G401.6 (cell line): Measurements from ENCODE around the gene BCAM.

Source experiments
- FAIRE-seq: peaks from 2 replicates; lab custom pipeline; 2012; peaks lifted over from hg19 to GRCh38; lab: Jason Lieb, UNC

The BCAM gene

DNA sequence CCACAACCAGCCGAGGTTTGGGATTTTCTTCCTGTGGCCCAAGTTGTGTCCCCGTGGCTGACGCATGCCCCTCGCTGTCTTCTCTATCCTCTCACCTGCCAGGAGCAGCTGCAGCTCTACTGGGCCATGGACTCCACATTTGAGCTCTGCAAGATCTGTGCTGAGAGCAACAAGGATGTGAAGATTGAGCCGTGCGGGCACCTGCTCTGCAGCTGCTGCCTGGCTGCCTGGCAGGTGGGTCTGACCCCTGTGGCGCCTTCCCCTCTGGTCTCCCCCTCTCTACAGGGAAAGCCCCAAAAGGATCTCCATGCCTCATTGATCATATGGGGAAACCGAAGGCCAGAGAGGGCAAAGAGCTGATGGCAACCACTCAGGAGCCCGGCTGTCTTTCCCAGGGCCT is 16.6 kb upstream of the BCAM start:
- FAIRE-seq: no peak

DNA sequence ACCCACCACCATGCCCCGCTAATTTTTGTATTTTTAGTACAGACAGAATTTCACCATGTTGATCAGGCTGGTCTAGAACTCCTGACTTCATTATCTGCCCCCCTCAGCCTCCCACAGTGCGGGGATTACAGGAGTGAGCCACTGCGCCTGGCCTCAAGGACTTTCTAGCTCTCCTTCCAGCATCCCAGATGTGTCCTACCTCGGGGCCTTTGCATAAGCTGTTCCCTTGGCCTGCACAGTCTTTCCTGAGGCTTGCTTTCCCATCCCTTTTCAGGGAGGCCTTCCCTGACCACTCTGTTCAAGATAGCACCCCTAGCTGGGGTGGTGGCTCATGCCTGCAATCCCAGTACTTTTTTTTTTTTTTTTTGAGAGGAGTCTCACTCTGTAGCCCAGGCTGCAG is 14.3 kb upstream of the BCAM start:
- FAIRE-seq: no peak

DNA sequence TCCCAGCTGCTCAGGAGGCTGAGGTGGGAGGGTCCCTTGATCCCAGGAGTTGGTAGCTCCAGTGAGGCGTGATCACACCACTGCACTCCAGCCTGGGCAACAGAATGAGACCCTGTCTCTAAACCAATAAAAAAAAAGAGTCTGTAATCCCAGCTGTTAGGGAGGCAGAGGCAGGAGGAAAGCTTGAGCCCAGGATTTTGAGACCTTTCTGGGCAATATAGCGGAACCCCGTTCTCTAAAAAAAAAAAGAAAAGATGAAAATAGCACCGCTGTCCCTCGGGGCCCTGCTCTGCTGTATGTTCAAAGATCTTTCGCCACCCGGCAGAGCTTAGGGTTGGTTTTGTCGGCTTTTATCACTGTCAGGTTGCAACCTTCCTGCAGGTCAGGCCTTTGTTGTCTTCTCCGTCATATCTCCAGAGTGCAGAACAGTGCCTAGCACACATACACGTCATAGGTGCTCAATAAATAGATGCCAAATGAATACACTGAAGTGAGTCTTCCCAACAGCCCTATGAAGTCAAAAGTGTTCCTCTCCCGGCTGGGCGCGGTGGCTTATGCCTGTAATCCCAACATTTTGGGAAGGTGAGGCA is 13.4 kb upstream of the BCAM start:
- FAIRE-seq: no peak

DNA sequence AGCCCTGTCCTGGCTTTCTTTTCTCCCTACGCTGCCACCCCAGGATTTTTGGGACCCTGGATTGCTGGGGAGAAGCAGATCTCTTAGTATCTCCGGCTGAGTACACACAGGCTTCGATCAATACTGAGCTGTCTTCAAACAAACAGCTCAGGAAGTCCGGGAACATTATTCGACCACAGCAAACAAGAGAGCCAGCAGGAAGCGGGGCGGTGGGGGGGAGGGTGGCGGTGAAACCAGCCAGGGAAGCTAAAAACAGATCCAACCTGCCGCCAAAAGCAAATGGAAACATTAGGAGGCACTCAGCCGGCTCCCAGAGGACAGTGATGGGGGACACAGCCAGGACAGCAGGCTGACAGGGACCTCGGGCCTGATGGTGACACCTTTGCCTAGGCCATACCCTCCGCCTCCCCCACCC is 12.2 kb upstream of the BCAM start:
- FAIRE-seq: no peak

DNA sequence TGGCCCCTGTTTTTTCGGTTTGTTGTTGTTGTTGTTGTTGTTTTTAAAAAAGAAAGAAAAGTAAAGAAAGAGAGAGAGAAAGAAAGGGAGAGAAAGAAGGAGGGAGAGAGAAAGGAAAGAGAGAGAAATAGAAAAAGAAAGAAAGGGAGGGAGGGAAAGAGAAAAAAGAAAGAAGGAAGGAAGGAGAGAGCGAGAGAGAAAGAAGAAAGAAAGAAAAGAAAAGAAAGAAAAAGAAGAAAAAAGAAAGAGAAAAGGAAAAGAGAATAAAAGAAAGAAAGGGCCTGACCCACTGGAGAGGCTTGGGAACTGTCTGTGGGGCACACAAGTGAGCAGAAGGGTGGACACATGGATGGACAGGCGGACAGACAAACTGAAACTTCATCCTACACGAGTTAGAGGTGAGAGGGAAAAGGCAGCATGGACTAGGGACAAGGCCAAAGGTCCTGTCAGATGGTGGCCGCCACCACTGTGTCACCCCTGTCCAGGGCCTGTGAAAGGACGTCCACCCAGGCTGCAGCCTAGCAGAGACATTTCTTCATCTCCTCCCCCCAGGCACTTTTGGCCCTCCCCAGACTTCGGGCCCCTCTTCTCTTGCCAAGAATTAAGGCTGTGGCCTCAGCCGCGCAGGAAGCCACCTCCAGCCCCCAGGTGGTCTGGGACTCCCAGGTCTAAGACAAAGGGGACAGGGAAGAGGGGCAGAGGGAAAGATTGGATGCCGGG is 9.1 kb upstream of the BCAM start:
- FAIRE-seq: no peak

DNA sequence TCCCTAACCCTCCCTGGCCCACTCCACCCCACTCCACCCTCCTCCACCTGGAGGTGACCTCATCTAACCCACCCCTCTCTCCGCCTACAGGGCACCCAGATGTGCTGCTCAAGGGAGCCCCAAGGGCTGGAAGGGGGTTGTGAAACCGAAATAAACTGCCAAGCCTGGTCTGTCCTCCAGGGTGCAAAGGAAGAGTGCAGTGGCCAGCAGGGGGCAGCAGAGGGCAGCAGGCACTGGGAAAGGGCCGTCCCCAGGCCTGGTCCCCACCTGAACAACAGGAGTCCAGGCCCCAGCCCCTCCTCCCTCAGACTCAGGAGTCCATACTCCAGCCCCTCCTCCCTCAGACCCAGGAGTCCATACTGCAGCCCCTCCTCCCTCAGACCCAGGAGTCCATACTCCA is 8.4 kb upstream of the BCAM start:
- FAIRE-seq: peak; percentile 39

DNA sequence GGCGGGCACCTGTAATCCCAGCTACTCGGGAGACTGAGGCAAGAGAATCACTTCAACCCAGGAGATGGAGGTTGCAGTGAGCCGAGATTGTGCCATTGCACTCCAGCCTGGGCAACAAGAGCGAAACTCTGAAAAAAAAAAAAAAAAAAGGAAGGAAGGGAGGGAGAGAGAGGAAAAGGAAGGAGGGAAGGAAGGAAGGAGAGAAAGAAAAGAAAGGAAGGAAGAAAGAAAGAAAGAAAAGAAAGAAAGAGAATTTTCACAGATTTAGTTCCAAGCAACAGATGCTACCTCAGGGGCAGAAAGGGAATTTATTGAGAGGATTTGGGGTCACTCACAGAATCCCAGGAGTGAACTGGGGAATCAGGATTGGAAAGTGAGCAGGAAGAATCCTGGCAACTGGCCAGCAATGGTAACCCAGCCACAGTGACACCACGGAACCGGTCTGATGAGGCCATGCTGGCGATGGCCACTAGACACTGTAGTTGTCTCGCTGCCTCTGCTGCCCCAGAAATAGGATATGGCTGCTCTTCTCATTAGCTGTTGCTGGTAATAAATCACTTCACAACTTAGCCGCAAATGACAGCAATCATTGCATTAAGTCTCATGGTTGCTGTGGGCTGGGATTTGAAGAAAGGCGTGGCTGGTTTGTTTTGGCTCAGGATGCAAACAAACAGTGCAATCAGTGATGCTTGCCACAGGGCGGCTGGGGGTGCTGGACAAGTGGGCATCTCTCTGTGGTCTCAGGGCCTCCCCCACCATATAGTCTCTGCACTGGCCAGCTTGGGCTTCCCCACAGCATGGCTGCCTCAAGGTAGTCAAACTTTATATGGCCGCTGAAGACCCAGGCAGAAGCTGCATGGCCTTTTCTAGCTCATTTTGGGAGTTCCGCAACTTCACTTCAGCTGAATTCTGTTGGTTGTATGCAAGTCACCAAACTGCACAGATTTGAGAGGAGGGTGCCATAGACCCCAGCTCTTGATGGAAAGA is 5.2 kb upstream of the BCAM start:
- FAIRE-seq: no peak

DNA sequence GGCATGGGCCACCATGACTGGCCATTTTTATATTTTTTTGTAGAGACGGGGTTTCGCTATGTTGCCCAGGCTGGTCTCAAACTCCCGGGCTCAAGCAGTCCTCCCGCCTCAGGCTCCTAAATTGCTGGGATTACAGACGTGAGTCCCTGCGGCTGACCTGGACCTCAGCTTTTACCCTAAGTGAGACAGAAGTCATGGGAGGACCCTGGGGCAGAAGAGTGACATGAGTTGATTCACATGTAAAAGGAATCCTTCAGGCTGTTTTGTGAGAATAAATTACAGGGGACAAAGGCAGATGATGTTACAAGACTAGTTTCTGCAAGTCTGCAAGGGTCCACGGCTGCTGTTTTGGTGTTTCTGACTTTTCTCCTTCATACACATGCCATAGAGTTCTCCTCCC is 2.6 kb upstream of the BCAM start:
- no peak for FAIRE-seq

DNA sequence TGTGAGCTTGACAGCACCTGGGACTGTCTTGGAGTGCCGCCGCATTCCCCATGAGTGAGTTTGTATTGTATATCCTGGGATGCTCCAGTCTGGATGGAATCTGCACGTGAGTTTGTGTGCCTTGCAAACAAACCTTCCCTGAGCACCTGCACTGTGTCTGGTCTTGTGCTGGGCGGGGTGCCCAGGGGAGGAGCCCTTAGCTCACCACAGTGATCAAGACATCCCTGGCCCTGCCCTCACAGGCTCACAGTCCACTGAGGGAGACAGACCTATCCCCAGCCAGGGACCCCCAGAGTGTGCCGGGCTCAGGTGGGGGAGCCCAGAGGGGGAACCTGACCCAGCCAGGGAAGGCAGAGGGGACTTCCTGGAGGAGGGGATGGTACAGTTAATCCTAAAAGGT is 1.7 kb upstream of the BCAM start:
- FAIRE-seq: no peak

DNA sequence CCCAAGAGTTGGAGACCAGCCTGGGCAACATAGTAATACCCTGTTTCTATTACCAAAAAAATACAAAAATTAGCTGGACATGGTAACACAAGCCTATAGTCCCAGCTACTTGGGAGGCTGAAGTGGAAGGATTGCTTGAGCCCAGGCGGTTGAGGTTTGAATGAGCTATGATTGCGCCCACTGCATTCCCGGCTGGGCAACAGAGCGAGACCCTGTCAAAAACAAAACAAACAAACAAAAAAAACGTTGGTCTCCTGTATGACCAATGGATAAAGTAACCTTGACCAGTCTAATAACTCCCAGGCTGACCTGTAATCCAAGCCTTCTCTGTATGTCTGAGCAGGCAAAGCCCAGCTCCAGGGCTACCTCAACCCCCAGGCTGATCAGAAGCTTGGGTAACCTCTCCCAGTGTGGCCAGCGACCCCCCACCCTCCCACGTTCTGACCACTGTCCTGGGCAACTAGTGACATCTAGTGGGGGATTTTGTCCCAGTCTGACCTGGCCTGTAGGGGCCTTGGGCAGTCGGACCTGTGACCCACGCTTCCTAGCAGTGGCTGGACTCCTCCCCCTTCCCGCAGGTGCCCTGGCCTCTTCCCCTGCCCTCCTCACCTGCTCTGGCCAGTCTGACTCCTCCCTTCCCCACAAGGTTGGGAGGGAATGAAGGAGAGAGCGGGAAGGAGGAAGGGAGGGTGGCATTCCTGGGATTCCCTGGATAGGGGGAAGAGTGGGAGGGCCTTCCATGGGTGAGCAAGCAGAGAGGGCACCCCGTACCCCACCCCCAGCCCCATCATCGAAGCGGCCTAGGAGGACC is 1.0 kb upstream of the BCAM start:
- peak; percentile 67 for FAIRE-seq

DNA sequence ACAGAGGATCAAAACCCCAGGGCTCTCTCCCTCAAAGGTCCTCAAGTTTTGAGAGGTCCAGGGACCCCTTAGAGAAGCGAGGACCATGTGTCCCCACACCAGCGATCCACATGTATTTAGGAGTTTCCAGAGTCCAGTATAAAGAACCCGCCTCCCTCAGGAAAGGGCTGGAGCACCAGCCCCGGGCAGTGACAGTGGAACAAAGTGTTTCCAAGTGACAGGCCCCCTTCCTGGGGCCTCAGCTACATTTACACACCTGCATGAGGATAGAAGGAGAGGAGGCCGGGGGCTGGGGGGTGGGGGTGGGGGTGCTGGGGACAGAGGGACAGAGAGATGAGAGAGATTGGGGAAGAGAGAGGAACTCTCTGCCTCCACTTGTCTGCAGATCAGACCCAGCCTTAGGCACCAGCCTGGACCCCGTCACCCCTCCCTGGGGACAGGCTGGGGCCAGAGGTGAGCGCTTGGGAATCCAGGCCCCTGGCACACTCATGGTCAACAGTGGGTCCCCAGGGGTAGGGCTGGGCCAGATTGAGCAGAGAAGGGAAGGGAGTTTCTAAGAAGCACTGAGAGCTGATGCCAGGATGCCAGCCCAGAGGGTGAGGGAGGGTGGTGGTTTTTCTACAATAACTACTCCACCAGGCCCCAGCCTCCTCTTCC is 802 bp downstream of the BCAM start:
- FAIRE-seq: no peak

DNA sequence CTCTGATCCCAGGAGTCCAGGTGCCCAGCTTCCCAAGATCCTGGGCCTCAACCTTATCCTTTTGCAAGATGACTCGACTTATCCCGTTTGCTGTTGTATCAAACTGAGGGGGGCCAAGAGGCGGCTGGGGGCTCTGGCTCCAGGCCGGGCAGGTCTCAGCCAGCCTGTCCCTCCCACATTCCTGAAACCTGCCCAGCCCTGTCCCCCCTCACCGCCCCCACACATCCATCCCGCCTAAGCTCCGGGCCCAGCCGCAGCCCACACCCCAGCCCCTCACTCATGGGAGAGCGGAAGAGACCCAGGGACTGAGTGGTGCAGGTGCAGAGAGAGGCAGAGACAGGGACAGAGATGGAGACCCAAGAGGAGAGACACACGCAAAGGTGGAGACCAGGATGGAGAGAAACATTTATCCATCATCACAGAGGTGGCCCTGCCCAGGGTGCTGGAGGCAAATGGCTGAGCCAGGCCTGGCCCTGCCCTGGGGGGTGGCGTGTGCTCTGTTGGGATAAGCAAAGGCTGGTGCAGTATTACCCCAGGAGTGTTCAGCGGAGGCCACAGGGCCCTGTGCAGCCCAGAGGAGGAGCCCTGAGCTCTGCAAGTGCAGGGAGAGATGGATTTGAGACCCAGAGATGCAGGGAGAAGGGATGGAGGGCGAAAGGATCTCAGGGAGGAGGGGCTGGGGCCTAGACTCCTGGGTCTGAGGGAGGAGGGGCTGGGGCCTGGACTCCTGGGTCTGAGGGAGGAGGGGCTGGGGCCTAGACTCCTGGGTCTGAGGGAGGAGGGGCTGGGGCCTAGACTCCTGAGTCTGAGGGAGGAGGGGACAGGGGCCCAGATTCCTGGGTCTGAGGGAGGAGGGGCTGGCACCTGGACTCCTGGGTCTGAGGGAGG is 1.6 kb downstream of the BCAM start:
- no peak for FAIRE-seq

DNA sequence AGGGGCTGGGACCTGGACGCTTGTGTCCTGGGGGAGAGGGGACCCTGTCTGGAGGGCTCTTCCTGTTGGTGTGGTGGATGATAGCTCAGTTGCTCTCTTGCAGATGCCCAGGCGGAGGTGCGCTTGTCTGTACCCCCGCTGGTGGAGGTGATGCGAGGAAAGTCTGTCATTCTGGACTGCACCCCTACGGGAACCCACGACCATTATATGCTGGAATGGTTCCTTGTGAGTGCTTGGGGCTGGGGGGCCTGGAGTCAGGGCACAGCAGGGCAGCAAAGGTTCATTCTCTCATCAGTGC is 2.2 kb downstream of the BCAM start:
- no peak for FAIRE-seq

DNA sequence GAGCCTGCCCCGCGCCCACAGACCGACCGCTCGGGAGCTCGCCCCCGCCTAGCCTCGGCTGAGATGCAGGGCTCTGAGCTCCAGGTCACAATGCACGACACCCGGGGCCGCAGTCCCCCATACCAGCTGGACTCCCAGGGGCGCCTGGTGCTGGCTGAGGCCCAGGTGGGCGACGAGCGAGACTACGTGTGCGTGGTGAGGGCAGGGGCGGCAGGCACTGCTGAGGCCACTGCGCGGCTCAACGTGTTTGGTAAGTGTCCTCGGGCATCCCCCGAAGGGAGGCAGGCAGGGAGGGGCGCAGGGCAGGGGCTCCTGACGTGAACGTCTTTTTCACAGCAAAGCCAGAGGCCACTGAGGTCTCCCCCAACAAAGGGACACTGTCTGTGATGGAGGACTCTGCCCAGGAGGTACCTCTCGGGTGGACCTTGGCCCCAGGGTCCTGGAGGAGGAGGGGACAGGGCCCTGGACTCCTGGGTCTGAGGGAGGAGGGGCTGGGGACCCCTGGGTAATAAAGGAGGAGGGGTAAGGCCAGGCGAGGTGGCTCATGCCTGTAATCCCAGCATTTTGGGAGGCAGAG is 3.3 kb downstream of the BCAM start:
- FAIRE-seq: no peak

DNA sequence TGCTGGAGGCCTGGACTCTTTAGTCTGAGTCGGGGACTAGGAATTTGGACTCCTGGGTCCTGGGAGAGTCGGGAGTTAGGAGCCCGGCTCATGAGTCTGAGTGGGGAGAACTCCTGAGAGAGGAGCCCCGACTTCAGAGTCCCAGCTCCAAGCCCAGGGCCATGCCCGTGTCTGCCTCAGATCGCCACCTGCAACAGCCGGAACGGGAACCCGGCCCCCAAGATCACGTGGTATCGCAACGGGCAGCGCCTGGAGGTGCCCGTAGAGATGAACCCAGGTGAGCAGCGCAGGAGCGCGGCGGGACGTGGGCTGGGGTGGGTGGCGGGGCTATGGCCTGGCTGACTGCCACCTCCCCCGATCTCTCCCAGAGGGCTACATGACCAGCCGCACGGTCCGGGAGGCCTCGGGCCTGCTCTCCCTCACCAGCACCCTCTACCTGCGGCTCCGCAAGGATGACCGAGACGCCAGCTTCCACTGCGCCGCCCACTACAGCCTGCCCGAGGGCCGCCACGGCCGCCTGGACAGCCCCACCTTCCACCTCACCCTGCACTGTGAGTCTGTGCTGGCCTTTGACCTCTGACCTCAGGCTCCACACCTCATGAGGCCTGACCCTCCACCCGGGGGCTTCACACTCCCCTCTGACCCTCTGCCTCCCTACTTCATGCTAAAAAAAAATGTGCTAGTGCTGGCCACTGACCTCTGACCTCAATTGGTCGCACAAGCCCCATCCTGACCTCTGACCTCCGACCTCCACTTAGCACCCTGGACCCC is 4.4 kb downstream of the BCAM start:
- FAIRE-seq: no peak

DNA sequence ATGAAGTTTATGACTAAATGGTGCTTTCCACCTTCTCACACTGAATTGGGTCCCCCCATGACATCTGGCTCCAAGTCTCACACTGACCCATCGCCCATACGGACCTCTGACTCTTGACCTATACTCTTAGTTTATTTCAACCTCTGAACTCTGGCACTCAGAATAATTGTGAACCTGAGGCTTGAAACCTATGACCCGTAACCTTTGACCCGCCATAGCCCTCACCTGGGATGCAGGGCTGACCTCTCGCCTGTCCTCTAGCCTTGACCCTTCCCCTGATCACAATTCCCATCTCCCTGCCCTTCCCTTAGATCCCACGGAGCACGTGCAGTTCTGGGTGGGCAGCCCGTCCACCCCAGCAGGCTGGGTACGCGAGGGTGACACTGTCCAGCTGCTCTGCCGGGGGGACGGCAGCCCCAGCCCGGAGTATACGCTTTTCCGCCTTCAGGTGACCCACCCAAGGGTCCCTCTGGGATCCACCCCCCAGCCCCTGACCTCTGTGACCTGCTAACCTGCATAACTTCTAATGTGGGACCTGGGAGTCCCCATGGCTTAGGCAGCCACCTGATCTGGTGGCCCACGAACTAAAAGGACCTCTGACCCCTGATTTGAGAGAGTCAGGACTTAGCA is 5.1 kb downstream of the BCAM start:
- no peak for FAIRE-seq

DNA sequence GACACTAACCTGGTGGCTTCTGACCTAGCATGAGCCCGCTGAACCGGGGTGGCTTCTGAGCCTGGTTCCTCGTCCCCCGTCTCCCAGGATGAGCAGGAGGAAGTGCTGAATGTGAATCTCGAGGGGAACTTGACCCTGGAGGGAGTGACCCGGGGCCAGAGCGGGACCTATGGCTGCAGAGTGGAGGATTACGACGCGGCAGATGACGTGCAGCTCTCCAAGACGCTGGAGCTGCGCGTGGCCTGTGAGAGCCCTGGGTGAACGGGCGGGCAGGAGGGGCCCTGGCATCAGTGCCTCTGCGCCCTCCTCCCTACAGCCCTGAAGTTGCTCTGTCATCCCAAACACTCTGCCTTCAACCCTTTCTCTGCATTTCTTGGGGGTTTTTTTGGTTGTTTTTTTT is 5.6 kb downstream of the BCAM start:
- no peak for FAIRE-seq

DNA sequence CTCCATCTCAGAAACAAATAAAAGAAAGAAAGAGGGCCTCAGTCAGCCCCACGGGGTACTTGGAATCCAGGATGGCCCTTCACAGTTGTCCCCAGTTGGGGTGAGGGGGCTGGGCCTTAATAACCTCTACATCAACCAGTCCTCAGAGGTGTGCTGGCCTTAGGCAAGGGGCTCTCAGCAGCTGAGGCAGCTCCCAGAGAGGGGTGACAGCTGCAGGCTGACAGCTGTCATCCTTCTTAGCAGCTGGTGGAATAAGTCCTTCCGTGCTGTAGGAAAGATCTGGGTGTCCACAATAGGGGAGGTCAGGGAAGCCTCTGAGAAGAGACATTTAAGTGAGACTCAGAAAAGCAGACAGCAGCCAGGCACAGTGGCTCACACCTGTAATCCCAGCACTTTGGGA is 7.4 kb downstream of the BCAM start:
- no peak for FAIRE-seq

DNA sequence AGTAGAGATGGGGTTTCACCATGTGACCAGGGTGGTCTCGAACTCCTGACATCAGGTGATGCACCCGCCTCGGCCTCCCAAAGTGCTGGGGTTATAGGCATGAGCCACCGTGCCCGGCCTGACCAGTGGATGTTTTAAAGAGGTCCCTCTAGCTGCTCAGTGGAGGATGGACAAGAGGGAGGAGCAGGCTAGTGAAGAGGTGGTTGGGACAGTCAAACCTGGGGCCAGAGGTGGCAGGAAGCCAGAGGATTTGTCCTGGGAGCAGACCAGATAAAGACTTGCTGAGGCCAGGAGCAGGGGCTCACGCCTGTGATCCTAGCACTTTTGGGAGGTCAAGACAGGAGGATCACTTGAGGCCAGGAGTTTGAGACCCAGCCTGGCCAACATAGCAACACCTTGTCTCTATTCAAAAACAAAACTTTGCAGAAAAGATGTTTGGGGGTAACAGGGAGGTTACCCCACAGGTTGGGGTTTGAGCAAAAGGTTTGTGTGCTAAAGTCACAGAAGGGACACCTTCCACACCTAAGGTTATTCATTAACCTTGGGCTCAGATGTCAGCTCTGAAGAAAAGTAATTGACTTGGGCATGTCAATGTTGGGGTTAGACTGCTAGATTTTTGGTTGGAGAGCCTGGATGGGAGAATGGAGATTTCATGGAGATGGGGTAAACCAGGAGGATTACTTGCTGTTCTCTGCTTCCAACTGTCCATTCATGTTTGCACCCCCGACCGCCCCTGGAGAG is 9.0 kb downstream of the BCAM start:
- no peak for FAIRE-seq
